HuH-7.5 (cell line): Measurements from ENCODE around the gene CREB5.

ENCODE experiments used
- DNase-seq: peaks from one replicate; pipeline ENCODE4 v3.0.0; 2011; ENCODE audit warnings: low spot score

CREB5 gene

GRCh38 chr7:28516390-28517172 lies 104.3 kb downstream of the CREB5 start:
- DNase-seq = no peak

- no peak for DNase-seq
Measured at GRCh38 chr7:28517206-28517605, 104.9 kb downstream of the CREB5 start.

GRCh38 chr7:28517606-28518005 lies 105.3 kb downstream of the CREB5 start:
- DNase-seq = no peak

GRCh38 chr7:28520074-28521015 lies 108.0 kb downstream of the CREB5 start:
- DNase-seq = no peak

GRCh38 chr7:28524978-28525377 lies 112.7 kb downstream of the CREB5 start:
- no peak for DNase-seq

- DNase-seq = no peak
Measured at GRCh38 chr7:28528899-28529298, 116.6 kb downstream of the CREB5 start.

GRCh38 chr7:28529755-28530154 lies 117.4 kb downstream of the CREB5 start:
- no peak for DNase-seq

GRCh38 chr7:28530175-28530802 lies 118.0 kb downstream of the CREB5 start:
- no peak for DNase-seq

- no peak for DNase-seq
Measured at GRCh38 chr7:28530803-28531175, 118.5 kb downstream of the CREB5 start.

GRCh38 chr7:28531291-28531690 lies 119.0 kb downstream of the CREB5 start:
- no peak for DNase-seq

- DNase-seq = no peak
Measured at GRCh38 chr7:28532181-28532580, 119.9 kb downstream of the CREB5 start.

GRCh38 chr7:28533267-28533666 lies 120.9 kb downstream of the CREB5 start:
- DNase-seq = no peak

GRCh38 chr7:28533731-28534531 lies 121.6 kb downstream of the CREB5 start:
- DNase-seq = no peak

GRCh38 chr7:28536259-28536658 lies 123.9 kb downstream of the CREB5 start:
- DNase-seq = no peak

- no peak for DNase-seq
Measured at GRCh38 chr7:28539289-28539981, 127.1 kb downstream of the CREB5 start.

- no peak for DNase-seq
Measured at GRCh38 chr7:28542410-28542809, 130.1 kb downstream of the CREB5 start.

- no peak for DNase-seq
Measured at GRCh38 chr7:28544453-28545117, 132.3 kb downstream of the CREB5 start.

- DNase-seq = no peak
Measured at GRCh38 chr7:28546067-28546466, 133.7 kb downstream of the CREB5 start.

- no peak for DNase-seq
Measured at GRCh38 chr7:28547115-28547514, 134.8 kb downstream of the CREB5 start.

- no peak for DNase-seq
Measured at GRCh38 chr7:28548416-28548815, 136.1 kb downstream of the CREB5 start.

- DNase-seq = no peak
Measured at GRCh38 chr7:28549998-28550397, 137.7 kb downstream of the CREB5 start.
